Ascending aorta (tissue), 2 donors: Measurements from ENCODE around the gene TMEM100. TPM values are rescaled to one million over a fixed set of nuclear protein-coding genes. Genes with fewer than 3 reads are reported as not detected.

ENCODE experiments used
- DNase-seq, 2 donors: peaks; one replicate each; pipeline ENCODE4 v3.0.0-alpha.2; 2019; ENCODE audit warnings: low spot score in 2 of 2
- H3K27ac ChIP-seq, 2 donors: fragments of 200-600 bp; sonication (generic); one replicate each; pipeline ENCODE4 v1.5.1; 2016 to 2017; ENCODE audit warnings: mild to moderate bottlenecking in 1 of 2
- H3K27me3 ChIP-seq: fragments of 200-600 bp; sonication (generic); one replicate; pipeline ENCODE4 v1.5.1; 2017
- H3K36me3 ChIP-seq, 2 donors: fragments of 200-600 bp; sonication (generic); one replicate each; pipeline ENCODE4 v1.5.1; 2016
- H3K4me1 ChIP-seq, 2 donors: fragments of 200-600 bp; sonication (generic); one replicate each; pipeline ENCODE4 v1.5.1; 2016 to 2017; ENCODE audit warnings: mild to moderate bottlenecking in 1 of 2
- H3K4me3 ChIP-seq, 2 donors: fragments of 200-600 bp; sonication (generic); one replicate each; pipeline ENCODE4 v1.5.1; 2016 to 2017; ENCODE audit warnings: mild to moderate bottlenecking in 1 of 2
- H3K9me3 ChIP-seq, 2 donors: fragments of 200-600 bp; sonication (generic); one replicate each; pipeline ENCODE4 v1.5.1; 2016
- intact Hi-C: fragments of 100-400 bp; cut with DNase I; formaldehyde crosslinking; loops from one replicate; pipeline ENCODE4 v1.15.1; 2023
- total RNA-seq: library from RNA; depleted of rRNA; stranded (reverse); fragments of >200 nt; gene quantifications from one replicate; pipeline ENCODE4 v1.1.0, GENCODE V29; 2016
- TF ChIP-seq, protein P1 (sequence below), 3 experiments: fragments of 200-600 bp in 2 of 3; fragments of 450-650 bp in 1 of 3; sonication (generic) in 2 of 3; IDR thresholded peaks; one replicate each; pipeline ENCODE4 v1.5.1; 2016 to 2019; ENCODE audit warnings: antibody characterized with exemption in 3 of 3, mild to moderate bottlenecking in 1 of 3, moderate library complexity in 1 of 3

The TMEM100 gene
- total RNA-seq, 1 donor from 2014 or later = 1.7 TPM

GRCh38 chr17:55734128-55734781 is 11.6 kb upstream of the TMEM100 start:
- Histone ChIP-seq H3K4me3 (no peak overlapping the region), H3K4me1 (peaks cover 0 to 4% of the 10 kb centered on the region in 2 donors), H3K36me3 (no peaks in the 10 kb centered on the region), H3K9me3 (no peaks in the 10 kb centered on the region), H3K27me3 (no peaks in the 10 kb centered on the region), H3K27ac (no peak overlapping the region)
- intact Hi-C loops = no loop called here
- no peak for DNase-seq
- TF ChIP-seq, protein P1, sequence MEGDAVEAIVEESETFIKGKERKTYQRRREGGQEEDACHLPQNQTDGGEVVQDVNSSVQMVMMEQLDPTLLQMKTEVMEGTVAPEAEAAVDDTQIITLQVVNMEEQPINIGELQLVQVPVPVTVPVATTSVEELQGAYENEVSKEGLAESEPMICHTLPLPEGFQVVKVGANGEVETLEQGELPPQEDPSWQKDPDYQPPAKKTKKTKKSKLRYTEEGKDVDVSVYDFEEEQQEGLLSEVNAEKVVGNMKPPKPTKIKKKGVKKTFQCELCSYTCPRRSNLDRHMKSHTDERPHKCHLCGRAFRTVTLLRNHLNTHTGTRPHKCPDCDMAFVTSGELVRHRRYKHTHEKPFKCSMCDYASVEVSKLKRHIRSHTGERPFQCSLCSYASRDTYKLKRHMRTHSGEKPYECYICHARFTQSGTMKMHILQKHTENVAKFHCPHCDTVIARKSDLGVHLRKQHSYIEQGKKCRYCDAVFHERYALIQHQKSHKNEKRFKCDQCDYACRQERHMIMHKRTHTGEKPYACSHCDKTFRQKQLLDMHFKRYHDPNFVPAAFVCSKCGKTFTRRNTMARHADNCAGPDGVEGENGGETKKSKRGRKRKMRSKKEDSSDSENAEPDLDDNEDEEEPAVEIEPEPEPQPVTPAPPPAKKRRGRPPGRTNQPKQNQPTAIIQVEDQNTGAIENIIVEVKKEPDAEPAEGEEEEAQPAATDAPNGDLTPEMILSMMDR (IDR thresholded peaks at IDR 0.05) = no peak

GRCh38 chr17:55731586-55732250 is 9.1 kb upstream of the TMEM100 start:
- H3K4me3 ChIP-seq = peak overlapping the region in 1 of 2 donors; percentile 27
- no peaks in the 10 kb centered on the region for H3K36me3 ChIP-seq
- peak overlapping the region; percentile 35 to 42 for H3K27ac ChIP-seq
- intact Hi-C loops = no loop called here
- H3K4me1 ChIP-seq = peaks cover 0 to 4% of the 10 kb centered on the region in 2 donors
- no peaks in the 10 kb centered on the region for H3K9me3 ChIP-seq
- DNase-seq = peak in 1 of 2 donors; percentile 72
- H3K27me3 ChIP-seq = no peaks in the 10 kb centered on the region
- TF ChIP-seq, protein P1 (IDR thresholded peaks at IDR 0.05) = no peak

DNA sequence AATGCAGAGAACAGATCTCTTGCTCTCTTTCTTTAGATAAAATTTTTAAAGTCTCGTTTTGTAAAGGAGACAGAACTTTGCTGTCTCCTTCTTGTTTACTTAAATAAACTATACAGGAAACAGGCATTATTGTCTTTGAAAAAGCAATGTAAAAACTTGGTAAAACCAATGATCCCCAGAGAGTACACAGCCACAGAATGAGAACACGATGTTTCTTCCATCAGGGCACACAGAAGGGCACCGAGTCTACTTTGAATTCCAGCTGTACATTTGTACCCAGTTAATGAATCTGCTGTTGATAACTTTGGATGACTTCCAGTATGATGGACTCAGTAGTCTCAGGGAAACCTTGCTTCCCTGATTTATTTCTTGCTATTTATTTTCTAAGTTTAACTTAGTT is 8.1 kb upstream of the TMEM100 start:
- Histone ChIP-seq H3K9me3 (no peaks in the 10 kb centered on the region), H3K27ac (peak overlapping the region in 1 of 2 donors; percentile 50), H3K27me3 (no peaks in the 10 kb centered on the region), H3K36me3 (no peaks in the 10 kb centered on the region), H3K4me1 (peaks cover 0 to 11% of the 10 kb centered on the region in 2 donors), H3K4me3 (no peak overlapping the region)
- DNase-seq = no peak
- TF ChIP-seq, protein P1 (IDR thresholded peaks at IDR 0.05) = no peak
- intact Hi-C loops = no loop called here

- H3K36me3 ChIP-seq = no peaks in the 10 kb centered on the region
- H3K27me3 ChIP-seq = no peaks in the 10 kb centered on the region
- H3K27ac ChIP-seq = peak overlapping the region in 1 of 2 donors; percentile 50
- peaks cover 0 to 11% of the 10 kb centered on the region in 2 donors for H3K4me1 ChIP-seq
- H3K4me3 ChIP-seq = no peak overlapping the region
- TF ChIP-seq, protein P1 (IDR thresholded peaks at IDR 0.05) = no peak
- no peaks in the 10 kb centered on the region for H3K9me3 ChIP-seq
- intact Hi-C loops = no loop called here
- DNase-seq = no peak
Observed at GRCh38 chr17:55730380-55730779, 7.7 kb upstream of the TMEM100 start.

DNA sequence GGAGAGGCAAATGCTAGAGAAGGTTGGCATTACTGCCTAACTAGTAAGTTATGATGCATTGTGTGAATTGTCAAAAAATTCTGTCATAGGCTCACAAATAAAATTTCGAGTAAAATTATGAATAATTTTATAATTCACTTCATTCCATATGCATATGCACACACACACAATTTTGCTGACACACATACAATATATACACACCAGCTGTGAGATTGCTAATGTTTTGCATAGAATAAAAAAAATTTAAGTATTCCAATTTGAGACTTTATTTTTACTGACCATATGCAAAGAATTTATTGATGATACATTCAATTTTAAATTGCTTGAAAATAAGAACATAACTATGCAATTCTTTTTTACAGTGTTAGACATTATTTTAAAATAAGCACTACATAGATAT is 6.8 kb upstream of the TMEM100 start:
- Histone ChIP-seq H3K27ac (no peak overlapping the region), H3K36me3 (no peaks in the 10 kb centered on the region), H3K27me3 (no peaks in the 10 kb centered on the region), H3K4me3 (no peak overlapping the region), H3K4me1 (peaks cover 0 to 11% of the 10 kb centered on the region in 2 donors), H3K9me3 (no peaks in the 10 kb centered on the region)
- intact Hi-C loops = loop anchor here (5.0 to 10.0 kb wide), 3 partner anchors 307 to 1105 kb away; partner anchors contain the start of genes C17orf67, DGKE and MMD
- no peak for DNase-seq
- TF ChIP-seq, protein P1 (IDR thresholded peaks at IDR 0.05) = no peak
